ENCODE data around the gene PPP2R3B.
A peak's percentile ranks its signal among the peaks of the same experiment; 100 is the strongest.

The PPP2R3B gene

GRCh38 chrX:292900-293897, 93.5 kb downstream of the PPP2R3B start:
- no peaks in the 10 kb centered on the region for H3K4me1 ChIP-seq (ENCODE audit: control insufficient read depth in 2 of 2, insufficient read depth in 1 of 2, low read depth in 1 of 2, low read length in 2 of 2)
- H2BK120ac ChIP-seq (ENCODE audit: low read depth, low read length) = no peak overlapping the region
- H3K79me1 ChIP-seq (ENCODE audit: low read depth, low read length) = peaks cover 5% of the 10 kb centered on the region
- no peak overlapping the region for H4K91ac ChIP-seq (ENCODE audit: low read depth, low read length, poor library complexity)
- H2AK5ac ChIP-seq (ENCODE audit: low read depth, low read length) = no peak overlapping the region
- H3K4me3 ChIP-seq (ENCODE audit: low read length in 2 of 2) = peak overlapping the region in 1 of 2 donors; percentile 29
- no peak overlapping the region for H2BK15ac ChIP-seq (ENCODE audit: low read length)
- no CpG with 5 or more reads among the region's 47 CpGs for WGBS, 2 donors (ENCODE audit: extremely low coverage in 2 of 2, insufficient read length in 2 of 2, insufficient replicate concordance in 1 of 2)
- H4K8ac ChIP-seq (ENCODE audit: low read depth, low read length) = peak overlapping the region; percentile 3
- H3K9ac ChIP-seq (ENCODE audit: low read depth, low read length, poor library complexity) = no peak overlapping the region
- H3K14ac ChIP-seq (ENCODE audit: low read length) = peak overlapping the region; percentile 56
- H3K27me3 ChIP-seq (ENCODE audit: control insufficient read depth in 3 of 3, insufficient read depth in 3 of 3, low read depth in 1 of 3, low read length in 3 of 3) = no peaks in the 10 kb centered on the region
- H3K36me3 ChIP-seq (replicated peaks in 1 of 2; ENCODE audit: control insufficient read depth in 2 of 2, insufficient read depth in 2 of 2, low read length in 2 of 2) = peaks cover 45 to 74% of the 10 kb centered on the region in 2 donors
- H3K4ac ChIP-seq (ENCODE audit: low read length) = no peak overlapping the region
- peaks cover 14 to 21% of the 10 kb centered on the region in 2 donors for H3K9me3 ChIP-seq (replicated peaks in 1 of 2; ENCODE audit: control insufficient read depth in 2 of 2, insufficient read depth in 1 of 2, low read depth in 1 of 2, low read length in 2 of 2)
- no peak overlapping the region for H2BK12ac ChIP-seq (ENCODE audit: low read length)
- H3K27ac ChIP-seq (replicated peaks; ENCODE audit: low read length) = no peak overlapping the region
- DNase-seq (ENCODE audit: low spot score) = no peak
- peak overlapping the region; percentile 17 for H3K18ac ChIP-seq (ENCODE audit: low read length)
- H3K4me2 ChIP-seq (ENCODE audit: insufficient read depth, low read length, poor library complexity, severe bottlenecking) = no peak overlapping the region
- H3K23ac ChIP-seq (ENCODE audit: low read depth, low read length, poor library complexity) = no peak overlapping the region
- no peak overlapping the region for H2AFZ ChIP-seq (ENCODE audit: low read length)
- H2BK5ac ChIP-seq (ENCODE audit: low read length) = no peak overlapping the region

GRCh38 chrX:291411-291901, 95.3 kb downstream of the PPP2R3B start:
- no peak overlapping the region for H3K14ac ChIP-seq (ENCODE audit: low read length)
- no peak overlapping the region for H3K27ac ChIP-seq (replicated peaks; ENCODE audit: low read length)
- no peak overlapping the region for H4K91ac ChIP-seq (ENCODE audit: low read depth, low read length, poor library complexity)
- H3K4me1 ChIP-seq (ENCODE audit: control insufficient read depth in 2 of 2, insufficient read depth in 1 of 2, low read depth in 1 of 2, low read length in 2 of 2) = no peaks in the 10 kb centered on the region
- peaks cover 14 to 20% of the 10 kb centered on the region in 2 donors for H3K9me3 ChIP-seq (replicated peaks in 1 of 2; ENCODE audit: control insufficient read depth in 2 of 2, insufficient read depth in 1 of 2, low read depth in 1 of 2, low read length in 2 of 2)
- peak overlapping the region in 1 of 2 donors; percentile 36 for H3K4me3 ChIP-seq (ENCODE audit: low read length in 2 of 2)
- DNase-seq (ENCODE audit: low spot score) = no peak
- H2BK5ac ChIP-seq (ENCODE audit: low read length) = no peak overlapping the region
- H3K18ac ChIP-seq (ENCODE audit: low read length) = no peak overlapping the region
- no peak overlapping the region for H2AFZ ChIP-seq (ENCODE audit: low read length)
- H3K79me1 ChIP-seq (ENCODE audit: low read depth, low read length) = peaks cover 7% of the 10 kb centered on the region
- no peak overlapping the region for H3K23ac ChIP-seq (ENCODE audit: low read depth, low read length, poor library complexity)
- peaks cover 53 to 82% of the 10 kb centered on the region in 2 donors for H3K36me3 ChIP-seq (replicated peaks in 1 of 2; ENCODE audit: control insufficient read depth in 2 of 2, insufficient read depth in 2 of 2, low read length in 2 of 2)
- H4K8ac ChIP-seq (ENCODE audit: low read depth, low read length) = no peak overlapping the region
- H2AK5ac ChIP-seq (ENCODE audit: low read depth, low read length) = no peak overlapping the region
- whole genome bisulfite sequencing, 2 donors (ENCODE audit: extremely low coverage in 2 of 2, insufficient read length in 2 of 2, insufficient replicate concordance in 1 of 2) = no CpG with 5 or more reads among the region's 29 CpGs
- H2BK15ac ChIP-seq (ENCODE audit: low read length) = no peak overlapping the region
- H3K27me3 ChIP-seq (ENCODE audit: control insufficient read depth in 3 of 3, insufficient read depth in 3 of 3, low read depth in 1 of 3, low read length in 3 of 3) = no peaks in the 10 kb centered on the region
- no peak overlapping the region for H2BK12ac ChIP-seq (ENCODE audit: low read length)
- no peak overlapping the region for H3K4me2 ChIP-seq (ENCODE audit: insufficient read depth, low read length, poor library complexity, severe bottlenecking)
- H3K4ac ChIP-seq (ENCODE audit: low read length) = no peak overlapping the region
- H3K9ac ChIP-seq (ENCODE audit: low read depth, low read length, poor library complexity) = no peak overlapping the region
- H2BK120ac ChIP-seq (ENCODE audit: low read depth, low read length) = no peak overlapping the region

- Histone ChIP-seq H2AK5ac (ENCODE audit: low read depth, low read length) (no peak overlapping the region), H3K14ac (ENCODE audit: low read length) (peak overlapping the region; percentile 38), H3K4me1 (ENCODE audit: control insufficient read depth in 2 of 2, insufficient read depth in 1 of 2, low read depth in 1 of 2, low read length in 2 of 2) (no peaks in the 10 kb centered on the region), H2BK5ac (ENCODE audit: low read length) (peak overlapping the region; percentile 53), H3K4me2 (ENCODE audit: insufficient read depth, low read length, poor library complexity, severe bottlenecking) (no peak overlapping the region), H3K9me3 (replicated peaks in 1 of 2; ENCODE audit: control insufficient read depth in 2 of 2, insufficient read depth in 1 of 2, low read depth in 1 of 2, low read length in 2 of 2) (peaks cover 12 to 18% of the 10 kb centered on the region in 2 donors), H4K91ac (ENCODE audit: low read depth, low read length, poor library complexity) (no peak overlapping the region), H2BK12ac (ENCODE audit: low read length) (no peak overlapping the region), H3K18ac (ENCODE audit: low read length) (no peak overlapping the region), H3K4me3 (ENCODE audit: low read length in 2 of 2) (no peak overlapping the region), H2BK120ac (ENCODE audit: low read depth, low read length) (no peak overlapping the region), H3K4ac (ENCODE audit: low read length) (no peak overlapping the region), H4K8ac (ENCODE audit: low read depth, low read length) (no peak overlapping the region), H2BK15ac (ENCODE audit: low read length) (no peak overlapping the region), H3K79me1 (ENCODE audit: low read depth, low read length) (peaks cover 7% of the 10 kb centered on the region), H3K36me3 (replicated peaks in 1 of 2; ENCODE audit: control insufficient read depth in 2 of 2, insufficient read depth in 2 of 2, low read length in 2 of 2) (peaks cover 54 to 86% of the 10 kb centered on the region in 2 donors), H2AFZ (ENCODE audit: low read length) (no peak overlapping the region), H3K23ac (ENCODE audit: low read depth, low read length, poor library complexity) (no peak overlapping the region), H3K9ac (ENCODE audit: low read depth, low read length, poor library complexity) (no peak overlapping the region), H3K27ac (replicated peaks; ENCODE audit: low read length) (no peak overlapping the region), H3K27me3 (ENCODE audit: control insufficient read depth in 3 of 3, insufficient read depth in 3 of 3, low read depth in 1 of 3, low read length in 3 of 3) (no peaks in the 10 kb centered on the region)
- no CpG with 5 or more reads among the region's 42 CpGs for WGBS, 2 donors (ENCODE audit: extremely low coverage in 2 of 2, insufficient read length in 2 of 2, insufficient replicate concordance in 1 of 2)
- DNase-seq (ENCODE audit: low spot score) = no peak
Measured at GRCh38 chrX:290476-291166, 96.1 kb downstream of the PPP2R3B start.

Data from neuronal stem cell (in vitro differentiated cells).